Glutamatergic neuron (in vitro differentiated cells): ENCODE results near the gene PAN3. TPM values are rescaled to one million over a fixed set of nuclear protein-coding genes. Genes with fewer than 3 reads are reported as not detected.

Source experiments
- DNase-seq: peaks from one replicate; pipeline ENCODE4 v3.0.0; 2022
- H3K27ac Mint-ChIP-seq: one replicate; pipeline ENCODE4 v1.8.0; 2020; ENCODE audit warnings: mild to moderate bottlenecking, mixed read lengths, inconsistent platforms; ENCODE audit not compliant: unreplicated experiment
- H3K27me3 Mint-ChIP-seq: one replicate; pipeline ENCODE4 v1.8.0; 2020; ENCODE audit warnings: mild to moderate bottlenecking, moderate library complexity, mixed read lengths, inconsistent platforms; ENCODE audit not compliant: unreplicated experiment
- H3K36me3 Mint-ChIP-seq: one replicate; pipeline ENCODE4 v1.8.0; 2020; ENCODE audit warnings: mild to moderate bottlenecking, mixed read lengths, inconsistent platforms; ENCODE audit not compliant: unreplicated experiment
- H3K4me1 Mint-ChIP-seq: one replicate; pipeline ENCODE4 v1.8.0; 2020; ENCODE audit warnings: mild to moderate bottlenecking, low read depth, mixed read lengths, inconsistent platforms; ENCODE audit not compliant: unreplicated experiment
- H3K4me3 Mint-ChIP-seq: one replicate; pipeline ENCODE4 v1.8.0; 2020; ENCODE audit warnings: mild to moderate bottlenecking, mixed read lengths, inconsistent platforms; ENCODE audit not compliant: unreplicated experiment
- H3K9me3 Mint-ChIP-seq: one replicate; pipeline ENCODE4 v1.8.0; 2020; ENCODE audit warnings: mild to moderate bottlenecking, moderate library complexity, mixed read lengths, inconsistent platforms; ENCODE audit not compliant: unreplicated experiment
- total RNA-seq: library from RNA; stranded (reverse); fragmentation: NEBNext Ultra II Directional; extraction: Animal tissue kit (Norgen Biotek cat#: 25700); gene quantifications from one replicate; pipeline ENCODE4 v1.2.1, GENCODE V29; 2021; ENCODE audit not compliant: unreplicated experiment
- TF ChIP-seq, protein P1 (sequence below): fragments of 200-600 bp; sonication (generic); IDR thresholded peaks from one replicate; pipeline ENCODE4 v1.5.0; 2021; ENCODE audit not compliant: partially characterized antibody, unreplicated experiment

PAN3 gene
- total RNA-seq, 1 donor from 2014 or later: 27.4 TPM

DNA sequence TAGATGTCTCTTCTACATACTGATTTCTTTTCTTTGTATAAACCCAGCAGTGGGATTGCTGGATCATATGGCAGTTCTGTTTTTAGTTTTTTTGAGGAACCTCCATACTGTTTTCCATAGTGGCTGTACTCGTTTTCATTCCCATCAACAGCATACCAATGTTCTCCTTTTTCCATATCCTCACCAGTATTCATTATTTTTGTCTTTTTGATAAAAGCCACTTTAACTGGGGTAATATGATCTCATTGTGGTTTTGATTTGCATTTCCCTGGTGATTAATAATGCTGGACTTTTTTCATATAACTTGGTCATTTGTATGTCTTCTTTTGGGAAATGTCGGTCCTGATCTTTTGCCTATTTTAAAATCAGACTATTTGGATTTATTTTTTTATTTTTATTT lies 108.5 kb downstream of the PAN3 start:
- no peak for DNase-seq
- H3K27me3 Mint-ChIP-seq: peaks cover 2% of the 10 kb centered on the region
- H3K9me3 Mint-ChIP-seq: no peaks in the 10 kb centered on the region
- no peak overlapping the region for H3K27ac Mint-ChIP-seq
- no peaks in the 10 kb centered on the region for H3K4me1 Mint-ChIP-seq
- TF ChIP-seq, protein P1, sequence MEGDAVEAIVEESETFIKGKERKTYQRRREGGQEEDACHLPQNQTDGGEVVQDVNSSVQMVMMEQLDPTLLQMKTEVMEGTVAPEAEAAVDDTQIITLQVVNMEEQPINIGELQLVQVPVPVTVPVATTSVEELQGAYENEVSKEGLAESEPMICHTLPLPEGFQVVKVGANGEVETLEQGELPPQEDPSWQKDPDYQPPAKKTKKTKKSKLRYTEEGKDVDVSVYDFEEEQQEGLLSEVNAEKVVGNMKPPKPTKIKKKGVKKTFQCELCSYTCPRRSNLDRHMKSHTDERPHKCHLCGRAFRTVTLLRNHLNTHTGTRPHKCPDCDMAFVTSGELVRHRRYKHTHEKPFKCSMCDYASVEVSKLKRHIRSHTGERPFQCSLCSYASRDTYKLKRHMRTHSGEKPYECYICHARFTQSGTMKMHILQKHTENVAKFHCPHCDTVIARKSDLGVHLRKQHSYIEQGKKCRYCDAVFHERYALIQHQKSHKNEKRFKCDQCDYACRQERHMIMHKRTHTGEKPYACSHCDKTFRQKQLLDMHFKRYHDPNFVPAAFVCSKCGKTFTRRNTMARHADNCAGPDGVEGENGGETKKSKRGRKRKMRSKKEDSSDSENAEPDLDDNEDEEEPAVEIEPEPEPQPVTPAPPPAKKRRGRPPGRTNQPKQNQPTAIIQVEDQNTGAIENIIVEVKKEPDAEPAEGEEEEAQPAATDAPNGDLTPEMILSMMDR: no peak
- H3K36me3 Mint-ChIP-seq: peaks cover 6% of the 10 kb centered on the region
- no peak overlapping the region for H3K4me3 Mint-ChIP-seq

DNA sequence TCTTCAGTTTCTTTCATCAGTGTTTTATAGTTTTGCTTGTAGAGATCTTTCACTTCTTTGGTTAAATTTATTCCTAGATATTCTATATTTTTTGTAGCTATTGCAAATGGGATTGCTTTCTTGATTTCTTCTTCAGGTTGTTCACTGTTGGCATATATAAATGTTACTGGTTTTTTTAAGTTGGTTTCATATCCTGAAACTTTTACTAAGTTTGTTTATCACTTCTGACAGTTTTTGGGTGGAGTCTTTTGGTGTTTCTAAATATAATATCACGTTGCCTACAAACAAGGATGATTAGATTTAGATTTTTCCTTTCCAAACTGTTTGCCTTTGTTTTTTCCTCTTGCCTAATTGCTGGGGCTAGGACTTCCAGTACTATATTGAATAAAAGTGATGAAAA lies 109.7 kb downstream of the PAN3 start:
- H3K4me3 Mint-ChIP-seq: no peak overlapping the region
- no peaks in the 10 kb centered on the region for H3K4me1 Mint-ChIP-seq
- H3K9me3 Mint-ChIP-seq: no peaks in the 10 kb centered on the region
- no peak for DNase-seq
- peaks cover 6% of the 10 kb centered on the region for H3K36me3 Mint-ChIP-seq
- TF ChIP-seq, protein P1: no peak
- peaks cover 2% of the 10 kb centered on the region for H3K27me3 Mint-ChIP-seq
- no peak overlapping the region for H3K27ac Mint-ChIP-seq

DNA sequence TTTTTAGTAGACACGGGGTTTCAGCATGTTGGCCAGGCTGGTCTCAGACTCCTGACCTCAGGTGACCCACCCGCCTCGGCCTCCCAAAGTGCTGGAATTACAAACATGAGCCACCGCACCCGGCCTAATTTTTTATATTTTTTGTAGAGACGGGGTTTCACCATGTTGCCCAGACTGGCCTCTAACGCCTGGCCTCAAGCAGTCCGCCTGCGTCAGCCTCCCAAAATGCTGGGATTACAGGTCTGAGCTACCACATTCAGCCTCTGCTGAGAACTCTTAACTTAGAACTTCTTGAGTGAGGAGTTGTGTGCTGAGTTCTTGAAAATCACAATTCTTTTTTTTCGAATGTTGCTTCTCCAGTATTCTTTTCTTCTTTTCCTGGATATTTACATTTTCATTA lies 112.2 kb downstream of the PAN3 start:
- Mint-ChIP-seq H3K9me3 (no peaks in the 10 kb centered on the region), H3K27me3 (peaks cover 2% of the 10 kb centered on the region), H3K4me3 (no peak overlapping the region), H3K36me3 (peaks cover 6% of the 10 kb centered on the region), H3K4me1 (no peaks in the 10 kb centered on the region), H3K27ac (no peak overlapping the region)
- DNase-seq: no peak
- TF ChIP-seq, protein P1: no peak

DNA sequence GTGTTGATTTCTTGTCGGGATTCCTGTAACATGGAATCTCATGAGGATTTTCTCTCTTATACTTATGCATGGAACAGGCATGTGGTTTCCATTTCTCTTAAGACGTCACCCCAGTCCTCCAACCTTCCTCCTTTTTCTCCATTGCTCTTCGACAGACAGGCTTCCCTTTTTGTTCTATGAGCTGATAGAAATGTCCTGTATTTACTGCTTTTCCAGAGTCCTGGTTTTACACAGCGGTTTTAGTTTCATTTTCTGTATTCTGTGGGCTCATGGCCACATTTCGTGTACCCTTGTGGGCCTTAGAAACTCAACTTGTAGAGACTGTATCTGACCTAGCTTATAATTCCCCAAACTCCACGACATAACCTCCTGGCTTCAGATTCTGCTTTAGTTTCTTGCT lies 113.1 kb downstream of the PAN3 start:
- TF ChIP-seq, protein P1: no peak
- no peak overlapping the region for H3K27ac Mint-ChIP-seq
- no peaks in the 10 kb centered on the region for H3K9me3 Mint-ChIP-seq

DNA sequence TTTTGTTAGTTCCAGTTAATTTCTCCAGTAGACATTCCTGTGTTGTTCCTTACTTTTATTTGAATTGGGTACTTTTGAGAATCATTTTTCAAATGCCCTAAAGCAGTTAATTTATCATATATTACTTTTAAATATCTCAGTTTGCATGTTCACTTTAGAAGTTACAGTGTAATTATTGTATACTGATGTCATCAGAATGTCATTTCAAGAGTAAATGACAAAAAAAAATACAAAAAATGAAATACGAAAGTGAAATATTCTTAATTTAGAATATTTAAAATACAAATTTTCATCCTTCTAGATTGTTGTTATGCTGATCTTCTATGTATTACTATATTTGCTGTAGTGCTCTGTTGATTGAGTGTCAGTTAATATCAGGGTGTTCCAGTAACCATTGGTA lies 114.2 kb downstream of the PAN3 start:
- Mint-ChIP-seq H3K27ac (no peak overlapping the region), H3K4me1 (no peaks in the 10 kb centered on the region), H3K36me3 (peaks cover 6% of the 10 kb centered on the region), H3K4me3 (no peak overlapping the region), H3K27me3 (peaks cover 2% of the 10 kb centered on the region), H3K9me3 (no peaks in the 10 kb centered on the region)
- TF ChIP-seq, protein P1: no peak
- DNase-seq: no peak

More for the DNA sequence above, 113.1 kb downstream of the PAN3 start:
- Mint-ChIP-seq H3K4me1 (no peaks in the 10 kb centered on the region), H3K36me3 (peaks cover 6% of the 10 kb centered on the region), H3K4me3 (no peak overlapping the region), H3K27me3 (peaks cover 2% of the 10 kb centered on the region)
- no peak for DNase-seq
